SH-SY5Y (cell line): ENCODE data around the gene PLXNA3.

Experiments used
- GATA2 ChIP-seq: IDR thresholded peaks from 2 replicates; pipeline ENCODE4 v1.6.1; 2011; ENCODE audit warnings: mild to moderate bottlenecking, low read depth, low read length
- GATA3 ChIP-seq: IDR thresholded peaks from 2 replicates; pipeline ENCODE4 v1.6.1; 2011; ENCODE audit warnings: low read depth, mild to moderate bottlenecking, low read length, moderate library complexity

PLXNA3 gene

DNA sequence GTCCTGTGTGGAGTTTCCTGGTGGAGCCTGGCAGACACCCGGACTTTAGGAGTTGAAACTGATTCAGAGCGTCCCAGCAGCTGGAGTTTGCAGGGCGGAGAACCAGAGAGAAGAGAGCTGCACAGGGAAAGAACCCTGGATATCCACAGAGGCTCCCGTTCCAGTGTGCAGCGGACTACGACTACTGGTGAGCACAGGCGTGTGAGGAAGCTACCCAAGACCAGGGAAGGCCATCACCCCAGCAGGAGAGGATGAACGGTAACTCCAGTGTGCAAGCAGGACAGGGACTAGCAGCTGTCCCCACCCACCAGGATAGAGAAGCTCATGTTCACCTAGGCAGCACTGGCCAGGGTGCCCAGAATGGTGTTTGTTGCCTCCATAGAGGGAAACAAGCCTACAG, 18.7 kb downstream of the PLXNA3 start:
- no peak for TF ChIP-seq GATA3
- TF ChIP-seq GATA2, result no peak

DNA sequence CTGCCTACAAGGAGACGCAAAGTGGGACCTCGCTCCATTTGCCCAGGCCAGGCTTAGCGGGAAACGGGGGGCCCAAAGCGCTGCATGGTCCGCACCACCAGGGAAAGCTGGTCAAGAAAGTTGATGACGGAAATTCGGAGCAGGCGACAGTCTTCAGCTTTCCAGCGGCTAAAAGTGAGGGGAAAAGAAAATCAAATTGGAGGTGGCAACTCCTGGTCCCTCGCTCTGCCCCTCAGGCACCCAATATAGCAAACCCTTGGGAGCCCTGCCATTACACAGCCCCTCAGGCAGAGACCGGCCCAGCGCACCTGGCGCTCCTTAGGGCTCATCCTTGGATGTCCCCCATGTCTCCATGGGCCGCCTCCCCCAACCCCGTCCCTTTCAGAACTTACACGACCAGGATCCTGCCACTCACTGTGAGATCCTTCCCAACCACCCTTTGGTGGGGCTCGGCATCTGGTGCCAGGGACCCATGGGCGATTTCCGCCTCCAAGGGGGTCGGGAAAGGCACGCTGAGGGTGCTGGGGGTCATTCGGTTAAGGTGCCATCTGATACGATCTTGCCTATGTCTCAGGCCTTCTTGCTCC, 19.9 kb downstream of the PLXNA3 start:
- TF ChIP-seq GATA2 (no peak), GATA3 (no peak)

DNA sequence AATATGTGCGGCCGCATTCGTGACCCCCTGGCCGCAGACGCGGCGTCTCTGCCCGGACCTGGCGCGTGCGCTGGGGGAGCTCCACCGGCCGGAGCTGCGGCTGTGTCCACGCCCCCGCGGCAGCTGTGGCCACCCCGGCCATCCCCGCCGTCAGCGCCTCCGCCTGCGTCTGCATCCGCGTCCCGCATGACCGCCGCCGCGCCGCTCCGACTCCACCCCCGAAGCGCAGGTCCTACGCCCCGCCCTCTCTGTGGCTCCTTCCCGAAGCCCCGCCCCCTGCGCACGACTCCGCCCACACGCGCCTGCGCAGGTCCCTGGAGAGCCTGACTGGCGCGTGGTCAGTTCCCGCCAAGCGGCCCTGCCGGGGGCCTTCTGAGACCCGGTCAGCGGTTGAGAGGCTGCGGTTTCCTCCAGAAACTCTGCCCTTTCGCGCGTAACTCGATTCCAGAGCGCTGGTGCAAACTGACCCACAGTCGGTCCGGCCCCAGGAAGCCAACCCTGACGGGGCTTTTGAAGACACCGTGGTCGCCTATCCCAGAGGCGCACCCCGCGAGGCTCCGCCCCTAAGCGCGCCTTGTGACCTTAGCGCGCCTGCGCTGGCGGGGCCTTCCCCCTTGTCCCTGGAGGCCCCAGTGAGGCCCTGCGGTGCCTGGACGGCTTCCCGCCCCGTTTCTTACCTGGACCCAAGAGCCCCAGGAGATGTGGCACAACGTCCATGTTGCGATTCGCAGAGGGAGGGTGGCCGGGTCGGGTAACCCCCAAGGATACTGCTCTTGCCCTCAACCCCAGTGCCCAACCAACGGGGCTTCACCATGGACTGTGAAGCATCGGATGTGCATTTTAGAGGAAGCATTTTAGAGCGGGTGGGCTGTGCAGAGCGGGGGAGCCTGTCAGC, 20.9 kb downstream of the PLXNA3 start, which contains the start of gene LAGE3:
Gene LAGE3 (minus strand): TSS at position 554 of the 895 bp plus-strand sequence. CDS start 366 bp downstream, at position 188.
- no peak for TF ChIP-seq GATA2
- no peak for TF ChIP-seq GATA3

DNA sequence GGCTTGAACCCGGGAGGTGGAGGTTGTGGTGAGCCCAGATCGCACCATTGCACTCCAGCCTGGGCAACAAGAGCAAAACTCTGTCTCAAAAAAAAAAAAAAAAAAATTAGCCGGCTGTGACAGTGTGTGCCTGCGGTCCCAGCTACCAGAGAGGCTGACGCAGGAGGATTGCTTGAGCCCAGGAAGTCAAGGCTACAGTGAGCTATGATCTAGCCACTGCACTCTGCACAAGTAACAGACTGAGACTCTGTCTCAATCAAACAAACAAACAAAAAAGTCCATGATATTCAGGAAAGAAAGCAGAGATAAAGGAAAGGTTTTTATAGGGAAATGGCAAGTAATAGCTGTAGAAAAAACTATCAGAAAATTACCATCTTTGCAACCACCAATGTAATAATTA, 23.1 kb downstream of the PLXNA3 start:
- TF ChIP-seq GATA3 (no peak), GATA2 (no peak)

DNA sequence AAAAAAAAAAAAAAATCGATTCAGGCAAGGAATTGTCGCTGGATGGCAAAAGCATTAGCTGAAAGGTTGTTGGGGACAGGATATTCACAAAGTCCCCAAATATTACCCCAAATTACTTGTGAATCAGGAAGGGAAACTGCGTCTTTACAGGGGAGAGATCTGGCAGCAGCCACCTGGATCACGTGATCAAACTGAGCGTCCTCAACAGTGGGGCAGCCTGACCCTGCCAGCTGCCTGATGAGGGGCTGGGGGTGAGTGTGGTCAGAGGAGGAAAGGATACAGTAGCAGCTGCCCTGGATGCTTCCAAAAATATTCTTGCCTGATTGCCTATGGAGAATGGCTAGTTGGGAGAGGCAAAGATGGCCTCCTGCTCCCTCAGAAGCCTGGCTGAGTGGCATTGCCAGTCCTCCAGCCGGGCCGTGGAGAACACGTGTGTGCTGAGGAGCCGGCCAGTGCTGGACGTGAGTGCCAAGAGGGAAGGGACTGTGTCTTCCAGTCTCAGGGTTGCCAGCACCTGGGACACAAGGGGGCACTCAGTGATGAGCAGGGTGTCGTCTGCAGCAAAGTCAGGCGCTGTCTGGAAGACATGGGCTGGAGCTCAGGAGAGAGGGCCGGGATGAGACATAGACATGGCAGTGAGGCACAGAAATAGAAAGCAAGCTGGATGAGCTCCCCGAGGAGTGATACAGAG, 24.0 kb downstream of the PLXNA3 start:
- TF ChIP-seq GATA2 (no peak), GATA3 (no peak)

DNA sequence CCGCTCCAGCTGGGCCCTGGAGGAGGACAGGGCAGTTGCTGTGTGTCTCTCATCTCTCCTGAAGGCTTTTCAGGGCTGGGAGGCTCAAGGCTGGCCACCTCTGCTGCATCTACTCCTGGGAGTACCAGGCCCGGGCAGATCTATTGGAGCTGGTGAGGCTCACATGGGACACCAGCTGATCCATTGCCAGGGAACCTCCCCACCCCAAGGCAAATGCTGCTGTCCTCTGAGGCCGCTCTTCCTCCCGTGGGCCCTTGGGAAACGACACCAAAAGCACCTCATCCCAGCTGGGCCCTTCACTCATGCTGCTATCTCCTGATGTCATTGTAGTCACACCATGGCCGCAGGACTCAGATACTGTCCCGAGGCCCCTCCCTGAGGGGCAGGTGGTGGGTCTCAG, 24.7 kb downstream of the PLXNA3 start:
- TF ChIP-seq GATA2, result no peak

DNA sequence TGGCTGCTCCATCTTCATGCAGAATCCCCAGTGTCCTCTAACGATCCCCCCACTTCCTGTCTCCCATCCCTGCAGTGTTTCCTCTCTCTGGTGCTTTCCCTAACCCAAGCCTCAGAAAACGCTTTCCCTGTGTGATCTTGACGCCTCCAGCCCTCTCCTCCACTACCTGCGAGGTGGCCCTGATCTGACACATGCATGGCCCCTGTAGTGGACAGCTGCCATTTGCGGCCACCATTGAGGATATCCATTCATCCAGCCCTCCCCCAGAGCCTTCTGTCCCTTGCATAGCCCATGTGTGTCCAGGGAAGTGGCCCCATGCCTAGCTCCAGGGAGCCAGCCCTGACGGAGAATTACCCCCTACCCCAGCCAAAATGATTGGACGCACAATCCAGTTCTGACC, 25.2 kb downstream of the PLXNA3 start:
- TF ChIP-seq GATA2, result no peak
- no peak for TF ChIP-seq GATA3

DNA sequence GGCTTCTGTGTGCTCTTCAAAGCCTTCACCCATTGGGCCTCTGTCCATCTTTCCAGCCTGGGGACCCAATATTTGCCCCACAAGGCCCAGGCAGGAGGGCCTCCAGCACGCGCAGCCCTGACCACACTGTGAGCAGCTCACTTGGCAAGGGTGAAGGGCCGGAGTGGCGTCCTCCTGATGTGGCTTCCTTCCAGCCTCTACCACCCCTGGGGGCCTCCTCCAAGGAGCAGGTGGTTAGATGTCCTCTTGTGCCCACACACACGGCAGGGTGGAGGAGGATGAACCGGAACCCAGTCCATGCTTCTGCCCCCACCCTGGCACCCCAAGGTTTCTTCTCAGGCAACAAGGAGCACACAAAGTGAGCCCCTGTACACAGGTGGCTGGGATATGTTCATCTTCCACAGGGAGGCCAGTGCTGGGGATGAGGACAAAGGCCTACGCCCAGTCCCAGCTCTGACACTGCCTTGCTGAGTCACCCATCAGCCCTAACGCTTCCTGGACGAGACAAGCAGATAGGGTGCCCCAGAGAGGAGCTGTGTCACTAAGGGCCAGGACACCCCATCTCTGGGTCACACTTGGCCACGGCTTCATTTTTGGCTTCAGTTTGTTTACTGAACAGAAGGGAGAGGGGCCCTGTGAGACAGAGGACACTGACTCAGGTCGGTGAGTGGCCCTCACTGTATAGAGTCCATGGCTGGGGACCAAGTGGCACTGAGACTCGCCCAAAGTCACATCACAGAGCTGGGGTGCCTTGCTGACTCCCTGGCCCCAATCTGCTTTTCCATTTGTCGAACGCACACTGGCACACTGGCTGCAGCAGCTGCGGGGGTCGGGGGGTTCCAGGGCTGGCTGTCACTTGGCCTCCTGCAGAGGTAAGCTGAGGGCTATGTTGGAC, 26.4 kb downstream of the PLXNA3 start:
- TF ChIP-seq GATA3, result no peak
- no peak for TF ChIP-seq GATA2

DNA sequence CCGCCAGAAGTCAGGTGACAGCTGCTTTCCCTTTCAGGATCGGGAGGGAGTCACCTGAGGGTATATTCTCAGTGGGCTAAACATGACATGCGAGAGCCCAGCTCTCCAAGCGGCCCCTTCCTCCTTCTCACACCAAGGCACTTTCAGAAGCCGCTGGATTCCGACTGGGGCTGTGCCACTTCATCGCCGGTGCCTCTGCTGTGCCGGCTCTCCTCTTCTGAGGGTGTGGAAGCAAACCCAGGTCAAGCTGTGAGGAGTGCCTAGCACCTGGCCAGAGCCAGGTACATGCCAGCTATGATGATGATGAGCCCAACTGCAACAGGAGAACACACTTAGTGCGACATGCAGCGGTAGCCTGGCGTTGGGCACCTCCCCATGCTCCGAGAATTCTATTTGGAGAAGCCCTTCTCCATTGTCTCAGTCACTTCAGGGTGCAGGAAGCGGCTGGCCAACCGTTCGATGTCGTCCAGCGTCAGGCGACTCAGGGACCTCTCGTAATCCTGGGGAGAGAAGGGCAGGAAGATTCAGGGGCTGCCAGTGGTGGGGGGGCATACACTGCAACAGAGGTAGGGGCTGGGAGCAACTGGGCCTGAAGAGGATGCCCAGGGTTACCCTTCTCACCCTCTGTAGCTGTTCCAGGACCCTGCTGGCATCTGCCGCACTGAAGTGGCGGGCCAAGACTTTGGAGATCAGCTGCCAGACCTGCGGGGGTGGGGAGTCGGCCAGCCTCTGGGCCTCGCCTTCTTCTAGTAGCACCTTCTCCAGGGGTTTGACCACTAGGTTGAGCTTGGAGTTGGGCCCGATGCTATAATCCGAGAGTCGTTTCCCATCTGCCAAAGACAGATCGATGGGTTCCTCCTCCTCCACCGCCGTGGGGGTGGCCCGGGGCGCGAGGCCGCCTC, 27.3 kb downstream of the PLXNA3 start:
- TF ChIP-seq GATA3, result no peak
- no peak for TF ChIP-seq GATA2

DNA sequence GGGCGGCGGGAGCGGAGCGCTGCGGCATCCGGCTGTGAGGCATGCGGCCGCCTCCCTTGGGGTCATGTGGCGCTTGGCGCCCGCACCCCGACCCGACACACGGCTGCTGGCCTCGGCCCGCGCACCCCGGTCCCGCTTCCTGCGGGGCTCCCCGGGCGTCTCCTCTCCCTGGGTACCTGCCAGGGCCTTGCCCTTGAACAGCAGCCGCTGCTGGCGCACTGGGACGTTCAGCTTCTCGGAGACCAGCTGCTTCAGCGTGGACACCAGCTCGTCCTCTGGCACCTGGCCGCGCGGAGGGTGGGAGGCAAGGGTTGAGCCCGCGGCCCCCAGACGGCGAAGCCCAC, 27.9 kb downstream of the PLXNA3 start:
- TF ChIP-seq GATA3 (no peak), GATA2 (no peak)

DNA sequence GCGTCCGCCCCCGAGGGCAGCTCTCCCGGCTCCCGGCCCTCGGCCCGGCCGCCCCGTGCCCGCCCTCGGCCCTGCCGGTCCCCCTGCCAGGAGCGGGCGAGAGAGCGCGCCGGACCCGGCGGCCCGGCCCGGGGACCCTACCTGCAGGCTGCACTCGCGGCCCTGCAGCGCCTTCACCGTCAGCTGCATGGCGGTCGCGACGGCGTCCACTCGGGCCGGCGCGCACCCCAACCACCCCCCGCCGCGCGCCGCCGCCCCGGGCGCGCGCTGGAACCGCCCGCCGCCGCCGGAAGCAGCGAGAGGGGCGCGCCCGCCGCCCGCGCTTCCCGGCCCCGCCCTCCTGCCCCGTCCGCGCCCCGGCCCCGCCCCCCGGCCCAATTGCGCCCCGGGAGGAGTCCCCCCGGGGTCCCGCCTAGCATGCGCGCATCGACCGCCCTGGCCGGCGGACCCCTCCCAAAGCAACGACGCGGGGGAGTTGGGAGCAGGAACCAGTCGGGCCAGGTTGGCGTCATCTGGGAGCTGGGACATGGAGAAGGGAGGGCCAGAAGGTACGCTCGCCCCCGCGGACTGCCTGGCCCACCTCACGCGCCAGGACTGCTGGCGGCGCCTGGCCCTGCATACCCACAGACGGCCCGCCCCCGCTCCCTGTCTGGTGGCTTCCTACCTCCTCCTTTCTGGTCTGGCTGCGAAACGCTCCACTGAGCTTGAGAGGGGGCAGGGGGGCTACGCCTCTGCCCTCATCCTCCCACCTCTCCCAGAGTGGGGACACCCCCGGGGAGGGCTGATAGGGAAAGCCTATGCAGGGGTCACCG, 28.5 kb downstream of the PLXNA3 start, which contains the start of gene UBL4A:
Gene UBL4A (minus strand): TSS at position 220 of the 812 bp plus-strand sequence. CDS start 31 bp downstream, at position 189.
- TF ChIP-seq GATA3 (no peak), GATA2 (no peak)
